Endothelial cell of umbilical vein (primary cell): ENCODE data around the gene FOXP1. TPM values are rescaled to one million over a fixed set of nuclear protein-coding genes. Genes with fewer than 3 reads are reported as not detected.

ENCODE experiments used
- BruUV-seq: library from RNA; stranded (reverse); fragments of 400-500 nt; replicated peaks from 2 replicates; lab custom pipeline; 2021; lab: Mats Ljungman, UMichigan
- CTCF ChIA-PET: fragments of 300-600, 350-600 bp; sonication (Branson Sonifier 250); formaldehyde crosslinking; loops from one replicate; lab custom pipeline; 2021; ENCODE audit warnings: antibody characterized with exemption, inconsistent platforms; lab: Charles Lee
- POLR2A ChIA-PET: fragments of 300-600, 350-600 bp; sonication (Branson Sonifier 250); formaldehyde crosslinking; loops from one replicate; lab custom pipeline; 2021; ENCODE audit warnings: antibody characterized with exemption, inconsistent platforms; lab: Charles Lee
- DNase-seq: peaks from one replicate; pipeline ENCODE4 v3.0.0-alpha.2; 2011; ENCODE audit warnings: low read depth, low spot score
- FAIRE-seq: peaks from 2 replicates; lab custom pipeline; 2011; peaks lifted over from hg19 to GRCh38; lab: Jason Lieb, UNC
- H2AFZ ChIP-seq: 2 replicates; pipeline ENCODE4 v1.6.0; 2012; ENCODE audit warnings: low read depth, low read length, control low read depth, inconsistent platforms
- H3K27ac ChIP-seq: 2 replicates; pipeline ENCODE4 v1.5.1; 2011; ENCODE audit warnings: low read depth, mild to moderate bottlenecking, control low read depth, low read length, moderate library complexity; ENCODE audit not compliant: insufficient read depth
- H3K27me3 ChIP-seq, 2 experiments: 2 replicates each; pipeline versions ENCODE4 v1.6.0 to v1.6.1; 2011; ENCODE audit warnings: low read length in 2 of 2, mixed read lengths in 1 of 2; ENCODE audit not compliant: control insufficient read depth in 2 of 2, insufficient read depth in 2 of 2
- H3K36me3 ChIP-seq, 2 experiments: 2 replicates in 1 of 2; 3 replicates in 1 of 2; pipeline ENCODE4 v1.5.1; 2011; ENCODE audit warnings: low read length in 2 of 2, mild to moderate bottlenecking in 1 of 2, moderate library complexity in 1 of 2; ENCODE audit not compliant: control insufficient read depth in 2 of 2, insufficient read depth in 2 of 2; ENCODE audit errors: extremely low read depth in 1 of 2
- H3K4me1 ChIP-seq: 3 replicates; pipeline ENCODE4 v1.5.1; 2011; ENCODE audit warnings: mild to moderate bottlenecking, low read length; ENCODE audit not compliant: control insufficient read depth, insufficient read depth; ENCODE audit errors: extremely low read depth
- H3K4me2 ChIP-seq: 2 replicates; pipeline ENCODE4 v1.6.1; 2011; ENCODE audit warnings: low read length, control low read depth, mixed read lengths; ENCODE audit not compliant: insufficient read depth
- H3K4me3 ChIP-seq, 3 experiments: fragments of 200-600 bp in 1 of 3; sonication (generic), shearing (Covaris generic) in 1 of 3; replicated peaks in 1 of 3; 2 replicates each; pipeline ENCODE4 v1.5.1; 2011 to 2016; ENCODE audit warnings: control low read depth in 3 of 3, low read length in 3 of 3, mild to moderate bottlenecking in 2 of 3, inconsistent platforms in 1 of 3, low read depth in 1 of 3, moderate library complexity in 1 of 3; ENCODE audit not compliant: insufficient read depth in 1 of 3
- H3K79me2 ChIP-seq: 2 replicates; pipeline ENCODE4 v1.6.0; 2012; ENCODE audit warnings: low read length, inconsistent platforms; ENCODE audit not compliant: control insufficient read depth, insufficient read depth
- H3K9ac ChIP-seq: replicated peaks from 2 replicates; pipeline ENCODE3; 2011; ENCODE audit warnings: low read length, control low read depth; ENCODE audit not compliant: insufficient read depth; ENCODE audit errors: extremely low read depth
- H3K9me1 ChIP-seq: replicated peaks from 3 replicates; pipeline ENCODE4 v1.6.0; 2011; ENCODE audit warnings: mild to moderate bottlenecking, low read length; ENCODE audit not compliant: control insufficient read depth, insufficient read depth; ENCODE audit errors: extremely low read depth
- H3K9me3 ChIP-seq: replicated peaks from 2 replicates; pipeline ENCODE4 v1.5.1; 2012; ENCODE audit warnings: low read length, inconsistent platforms; ENCODE audit not compliant: control insufficient read depth, insufficient read depth
- H4K20me1 ChIP-seq: replicated peaks from 2 replicates; pipeline ENCODE3; 2011; ENCODE audit warnings: mild to moderate bottlenecking, low read length; ENCODE audit not compliant: control insufficient read depth, insufficient read depth; ENCODE audit errors: extremely low read depth
- EZH2 ChIP-seq: IDR thresholded peaks from 2 replicates; pipeline ENCODE4 v1.6.1; 2012; ENCODE audit warnings: borderline replicate concordance, low read depth, mild to moderate bottlenecking, moderate library complexity, low read length, inconsistent platforms; ENCODE audit not compliant: severe bottlenecking
- FOS ChIP-seq: IDR thresholded peaks from 2 replicates; pipeline ENCODE4 v1.6.1; 2011; ENCODE audit warnings: mild to moderate bottlenecking, low read length, moderate library complexity, borderline replicate concordance; ENCODE audit not compliant: insufficient read depth
- GATA2 ChIP-seq: IDR thresholded peaks from 2 replicates; pipeline ENCODE4 v1.7.0; 2011; ENCODE audit warnings: low read depth, mild to moderate bottlenecking, moderate library complexity, mixed read lengths, low read length; ENCODE audit not compliant: insufficient read length, insufficient read depth
- JUN ChIP-seq: IDR thresholded peaks from 2 replicates; pipeline ENCODE4 v1.6.1; 2011; ENCODE audit warnings: borderline replicate concordance, low read depth; ENCODE audit not compliant: insufficient read length, insufficient read depth
- MYC ChIP-seq: IDR thresholded peaks from one replicate; pipeline ENCODE4 v1.6.1; 2011; ENCODE audit warnings: mild to moderate bottlenecking, low read depth, low read length
- POLR2A ChIP-seq: IDR thresholded peaks from 2 replicates; pipeline ENCODE4 v1.6.1; 2012; ENCODE audit warnings: low read depth, mild to moderate bottlenecking, control low read depth, low read length
- POLR2AphosphoS5 ChIP-seq: IDR thresholded peaks from 2 replicates; pipeline ENCODE4 v1.6.1; 2012; ENCODE audit warnings: low read depth, mild to moderate bottlenecking, control low read depth, low read length, moderate library complexity; ENCODE audit not compliant: insufficient read depth
- dilution Hi-C: fragments of 300-500 bp; cut with MboI; formaldehyde crosslinking; loops from one replicate; pipeline ENCODE4 v1.15.0; 2019; ENCODE audit warnings: low sequenced_read_pairs; ENCODE audit not compliant: extremely low pct_ligation_motif_present
- intact Hi-C: fragments of 100-400 bp; cut with micrococcal nuclease; formaldehyde crosslinking; loops from one replicate; pipeline ENCODE4 v1.10.0; 2022
- polyA plus RNA-seq, 4 experiments: library from polyadenylated mRNA; depleted of rRNA in 3 of 4; stranded (reverse) in 3 of 4; unstranded in 1 of 4; fragments of >200 nt; gene quantifications; 2 replicates each; pipeline versions ENCODE4 v1.2.1 to v1.2.3, GENCODE V29; 2011 to 2012; ENCODE audit warnings: missing spikeins in 1 of 4
- total RNA-seq: library from RNA; stranded (reverse); gene quantifications from 2 replicates; pipeline ENCODE4 v1.2.3, GENCODE V29; 2021
- TF ChIP-seq, protein P1 (sequence below): IDR thresholded peaks from 2 replicates; pipeline ENCODE4 v1.6.1; 2011; ENCODE audit not compliant: insufficient read depth, insufficient read length
- TF ChIP-seq, protein P2 (sequence below), 2 donors: IDR thresholded peaks; 1 replicate in 1 of 2; 2 replicates in 1 of 2; pipeline ENCODE4 v1.5.1; 2011; ENCODE audit warnings: low read length in 2 of 2, mild to moderate bottlenecking in 2 of 2, moderate library complexity in 2 of 2, control low read depth in 1 of 2, inconsistent platforms in 1 of 2, low read depth in 1 of 2; ENCODE audit not compliant: insufficient read depth in 1 of 2; ENCODE audit errors: extremely low read depth in 1 of 2

FOXP1 gene
- total and polyA plus RNA-seq, 2 donors (not counting 3 experiments of a cell fraction or from before 2014, with no cell fraction given), result 41.0 to 107 TPM

GRCh38 chr3:71269906-71270305 is 313.6 kb downstream of the FOXP1 start:
- no peak overlapping the region for H3K27ac ChIP-seq
- ChIA-PET POLR2A (interaction anchor here (0.5 kb wide), 1 partner anchor 213 kb away, joined by 4 read pairs; no protein-coding TSS in a partner anchor), CTCF (no interaction called here)
- dilution Hi-C loops, result no loop called here
- intact Hi-C loops, result no loop called here
- no peak for DNase-seq
- no peaks in the 10 kb centered on the region for H4K20me1 ChIP-seq
- no peaks in the 10 kb centered on the region for H3K9me1 ChIP-seq
- TF ChIP-seq, protein P1, sequence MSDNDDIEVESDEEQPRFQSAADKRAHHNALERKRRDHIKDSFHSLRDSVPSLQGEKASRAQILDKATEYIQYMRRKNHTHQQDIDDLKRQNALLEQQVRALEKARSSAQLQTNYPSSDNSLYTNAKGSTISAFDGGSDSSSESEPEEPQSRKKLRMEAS, result no peak
- TF ChIP-seq POLR2A, result no peak
- TF ChIP-seq, protein P2, sequence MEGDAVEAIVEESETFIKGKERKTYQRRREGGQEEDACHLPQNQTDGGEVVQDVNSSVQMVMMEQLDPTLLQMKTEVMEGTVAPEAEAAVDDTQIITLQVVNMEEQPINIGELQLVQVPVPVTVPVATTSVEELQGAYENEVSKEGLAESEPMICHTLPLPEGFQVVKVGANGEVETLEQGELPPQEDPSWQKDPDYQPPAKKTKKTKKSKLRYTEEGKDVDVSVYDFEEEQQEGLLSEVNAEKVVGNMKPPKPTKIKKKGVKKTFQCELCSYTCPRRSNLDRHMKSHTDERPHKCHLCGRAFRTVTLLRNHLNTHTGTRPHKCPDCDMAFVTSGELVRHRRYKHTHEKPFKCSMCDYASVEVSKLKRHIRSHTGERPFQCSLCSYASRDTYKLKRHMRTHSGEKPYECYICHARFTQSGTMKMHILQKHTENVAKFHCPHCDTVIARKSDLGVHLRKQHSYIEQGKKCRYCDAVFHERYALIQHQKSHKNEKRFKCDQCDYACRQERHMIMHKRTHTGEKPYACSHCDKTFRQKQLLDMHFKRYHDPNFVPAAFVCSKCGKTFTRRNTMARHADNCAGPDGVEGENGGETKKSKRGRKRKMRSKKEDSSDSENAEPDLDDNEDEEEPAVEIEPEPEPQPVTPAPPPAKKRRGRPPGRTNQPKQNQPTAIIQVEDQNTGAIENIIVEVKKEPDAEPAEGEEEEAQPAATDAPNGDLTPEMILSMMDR (IDR thresholded peaks at IDR 0.05; ENCODE audit: extremely low read depth in 1 of 2, insufficient read depth in 1 of 2, low read depth in 1 of 2, low read length in 2 of 2), result no peak
- no peak for TF ChIP-seq MYC
- no peak for TF ChIP-seq EZH2
- no peak for TF ChIP-seq GATA2
- no peak for TF ChIP-seq FOS
- TF ChIP-seq JUN, result no peak
- no peak for TF ChIP-seq POLR2AphosphoS5
- H3K36me3 ChIP-seq, result no peaks in the 10 kb centered on the region
- no TSS peak for BruUV-seq
- no peaks in the 10 kb centered on the region for H3K4me1 ChIP-seq
- no peak overlapping the region for H3K4me2 ChIP-seq
- H3K79me2 ChIP-seq, result no peaks in the 10 kb centered on the region
- H3K9ac ChIP-seq, result no peak overlapping the region
- no peaks in the 10 kb centered on the region for H3K27me3 ChIP-seq
- no peaks in the 10 kb centered on the region for H3K9me3 ChIP-seq
- no peak overlapping the region for H2AFZ ChIP-seq
- no peak overlapping the region for H3K4me3 ChIP-seq
- no peak for FAIRE-seq
